ENCODE measurements around the gene ANKRD50.

GRCh38 chr4:124748965-124749364 lies 36.4 kb upstream of the ANKRD50 start:
- no peak for TF ChIP-seq CTCF (IDR thresholded peaks at IDR 0.05)
- no peak for TF ChIP-seq REST (IDR thresholded peaks at IDR 0.05; ENCODE audit: insufficient read depth in 1 of 2, low read depth in 2 of 2, low read length in 1 of 2)
- TF ChIP-seq SIN3A (IDR thresholded peaks at IDR 0.05; ENCODE audit: borderline replicate concordance, insufficient read depth, low read depth, low read length) = no peak
- no peak for TF ChIP-seq POLR2AphosphoS5 (IDR thresholded peaks at IDR 0.05; ENCODE audit: low read depth, low read length)
- TF ChIP-seq TCF7L2 (IDR thresholded peaks at IDR 0.05; ENCODE audit: low read depth, low read length) = no peak

Data from Panc1 (cell line).